Mammary microvascular endothelial cell (primary cell): ENCODE data around the gene LCE3C. TPM values are rescaled to one million over a fixed set of nuclear protein-coding genes. Genes with fewer than 3 reads are reported as not detected.

Experiments used
- total RNA-seq: library from RNA; depleted of rRNA; stranded (reverse); fragments of >200 nt; gene quantifications from 2 replicates; pipeline ENCODE4 v1.2.3, GENCODE V29; 2015

LCE3C gene, protein sequence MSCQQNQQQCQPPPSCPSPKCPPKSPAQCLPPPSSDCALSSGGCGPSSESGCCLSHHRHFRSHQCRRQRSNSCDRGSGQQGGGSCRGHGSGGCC
- total RNA-seq, result not detected in 2 replicates

DNA sequence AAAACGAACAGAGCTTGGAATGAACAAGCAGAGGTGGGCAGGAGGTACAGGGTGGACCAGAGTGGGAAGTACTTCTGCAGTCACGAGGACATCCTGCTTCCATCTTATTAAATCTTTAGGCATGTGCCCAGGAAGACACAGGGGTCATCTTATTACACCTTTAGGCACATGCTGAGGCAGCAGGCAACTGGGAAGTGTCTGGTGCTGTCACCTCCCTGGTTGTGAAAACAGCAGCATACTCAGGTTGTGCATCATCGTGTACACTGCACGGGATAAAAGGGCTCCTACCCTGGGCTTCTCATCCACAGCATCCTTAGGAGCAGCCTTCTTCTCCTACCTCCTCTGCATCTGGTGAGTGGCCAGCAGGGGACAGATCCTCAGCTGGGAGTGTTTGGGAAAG lies at the start of gene LCE3C:
LCE3C (plus strand) TSS at position 301 of the 400 bp plus-strand sequence. CDS start 498 bp downstream, outside the sequence.

DNA sequence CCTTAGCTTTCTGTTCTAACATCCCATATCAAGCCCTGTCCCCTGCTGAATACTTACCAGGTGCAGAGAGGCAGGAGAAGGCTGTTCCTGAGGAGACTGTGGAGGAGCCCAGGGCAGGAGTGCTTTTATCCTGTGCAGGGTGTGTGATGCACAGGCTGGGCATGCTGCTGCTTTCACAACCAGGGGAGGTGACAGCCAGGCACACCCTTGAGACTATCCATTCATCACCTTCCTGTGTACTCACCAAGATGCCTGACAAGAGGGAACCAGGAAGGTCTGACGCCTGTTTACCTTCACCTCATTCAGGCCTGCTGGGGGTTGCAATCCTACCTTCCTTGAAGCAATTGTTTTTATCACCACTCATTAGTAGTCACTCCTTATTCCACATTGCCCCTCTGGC lies 33.4 kb upstream of the LCE3C start, which contains the start of gene LCE3E:
LCE3E (minus strand) TSS at position 100 of the 400 bp plus-strand sequence. CDS start 572 bp downstream, outside the sequence.

DNA sequence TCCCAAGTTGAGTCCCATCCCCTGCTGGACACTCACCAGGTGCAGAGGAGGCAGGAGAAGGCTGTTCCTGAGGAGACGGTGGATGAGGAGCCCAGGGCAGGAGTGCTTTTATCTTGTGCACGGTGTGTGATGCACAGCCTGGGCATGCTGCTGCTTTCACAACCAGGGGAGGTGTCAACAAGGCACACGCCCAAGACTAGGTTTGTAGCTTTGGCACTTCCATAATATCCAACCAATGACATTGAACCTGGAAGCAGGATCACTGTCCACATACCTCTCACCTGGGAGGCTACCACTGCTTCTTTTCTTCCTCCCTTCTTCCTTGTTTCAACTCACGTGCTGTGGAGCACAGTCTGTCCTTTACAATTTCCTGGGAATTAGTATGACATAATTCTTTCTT lies 19.6 kb upstream of the LCE3C start, which contains the start of gene LCE3D:
LCE3D (minus strand) TSS at position 84 of the 400 bp plus-strand sequence. CDS start 580 bp downstream, outside the sequence.

DNA sequence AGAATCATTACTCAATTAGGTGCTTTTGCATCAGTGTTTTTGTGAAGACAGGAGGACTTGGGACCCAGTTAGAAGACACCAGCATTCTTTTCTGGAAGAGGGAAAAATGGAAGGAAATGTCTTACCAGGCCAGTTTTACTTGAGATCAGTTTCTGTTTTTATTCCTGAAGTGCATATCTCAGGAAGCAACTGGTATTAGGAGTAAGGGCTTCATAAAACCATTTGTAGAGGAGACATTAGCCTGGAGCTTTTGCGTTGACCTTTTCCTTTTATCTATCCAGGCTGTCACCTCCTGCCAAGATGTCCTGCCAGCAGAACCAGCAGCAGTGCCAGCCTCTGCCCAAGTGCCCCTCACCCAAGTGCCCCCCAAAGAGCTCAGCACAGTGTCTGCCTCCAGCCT lies 13.5 kb downstream of the LCE3C start, which contains the start of gene LCE3B:
LCE3B (plus strand) TSS at position 301 of the 400 bp plus-strand sequence; CDS start at position 301, 0 bp downstream.

DNA sequence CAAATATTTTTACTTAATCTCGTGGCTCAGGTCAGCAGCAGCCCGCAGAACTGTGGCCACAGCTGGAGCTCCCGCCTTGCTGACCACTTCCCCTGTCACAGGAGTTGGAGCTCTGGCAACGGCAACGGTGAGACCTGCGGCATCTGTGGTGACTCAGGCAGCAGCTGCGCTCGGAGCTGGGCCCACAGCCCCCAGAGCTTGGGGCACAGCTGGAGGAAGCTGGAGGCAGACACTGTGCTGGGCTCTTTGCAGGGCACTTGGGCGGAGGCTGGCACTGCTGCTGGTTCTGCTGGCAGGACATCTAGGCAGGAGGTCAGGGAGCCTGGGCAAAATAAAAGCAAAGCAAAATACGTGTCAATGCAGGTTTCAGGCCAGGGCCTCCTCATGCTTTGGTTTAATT lies 22.8 kb downstream of the LCE3C start, which contains the start of gene LCE3A:
LCE3A (minus strand) TSS at position 301 of the 400 bp plus-strand sequence; CDS start at position 301, 0 bp downstream.

Other genes starting within 250 kb of the LCE3C start
- gene FLG2, start 240.2 kb upstream of the LCE3C start, total RNA-seq, result not detected in 2 replicates
- gene CRNN, start 186.0 kb upstream of the LCE3C start, total RNA-seq, result not detected in 2 replicates
- gene LCE5A, start 89.4 kb upstream of the LCE3C start, total RNA-seq, result not detected in 2 replicates
- gene CRCT1, start 85.8 kb upstream of the LCE3C start, total RNA-seq, result not detected in 2 replicates
- not detected in 2 replicates for gene LCE3E, start 33.5 kb upstream of the LCE3C start, total RNA-seq
- not detected in 2 replicates for gene LCE3D, start 19.7 kb upstream of the LCE3C start, total RNA-seq
- gene LCE3B, start 13.6 kb downstream of the LCE3C start, total RNA-seq, result not detected in 2 replicates
- not detected in 2 replicates for gene LCE3A, start 22.9 kb downstream of the LCE3C start, total RNA-seq
- gene LCE2D, start 63.1 kb downstream of the LCE3C start, total RNA-seq, result not detected in 2 replicates
- not detected in 2 replicates for gene LCE2C, start 75.0 kb downstream of the LCE3C start, total RNA-seq
- gene LCE2B, start 85.9 kb downstream of the LCE3C start, total RNA-seq, result not detected in 2 replicates
- gene LCE2A, start 98.1 kb downstream of the LCE3C start, total RNA-seq, result not detected in 2 replicates
- gene LCE4A, start 107.9 kb downstream of the LCE3C start, total RNA-seq, result not detected in 2 replicates
- gene KPRP, start 157.8 kb downstream of the LCE3C start, total RNA-seq, result not detected in 2 replicates
- not detected in 2 replicates for gene LCE1F, start 174.9 kb downstream of the LCE3C start, total RNA-seq
- not detected in 2 replicates for gene LCE1E, start 186.0 kb downstream of the LCE3C start, total RNA-seq
- not detected in 2 replicates for gene LCE1D, start 196.5 kb downstream of the LCE3C start, total RNA-seq
- not detected in 2 replicates for gene LCE1C, start 206.4 kb downstream of the LCE3C start, total RNA-seq
- not detected in 2 replicates for gene LCE1B, start 211.7 kb downstream of the LCE3C start, total RNA-seq
- gene LCE1A, start 227.2 kb downstream of the LCE3C start, total RNA-seq, result not detected in 2 replicates
- gene LCE6A, start 242.6 kb downstream of the LCE3C start, total RNA-seq, result not detected in 2 replicates